Fibroblast of skin of left biceps (primary cell): ENCODE measurements around the gene TTLL12.

Experiments used
- DNase-seq, 2 experiments: peaks; one replicate each; pipeline ENCODE4 v3.0.0-alpha.2; 2013; ENCODE audit warnings: low read depth in 2 of 2

The TTLL12 gene

GRCh38 chr22:43127166-43127908 lies 59.6 kb downstream of the TTLL12 start:
- no peak for DNase-seq

- DNase-seq: peak; percentile 29 to 31
Measured at GRCh38 chr22:43126501-43127165, 60.3 kb downstream of the TTLL12 start.

- no peak for DNase-seq
Measured at GRCh38 chr22:43118953-43119458, 67.9 kb downstream of the TTLL12 start.

GRCh38 chr22:43118024-43118849 lies 68.7 kb downstream of the TTLL12 start:
- no peak for DNase-seq

- DNase-seq: no peak
Measured at GRCh38 chr22:43116932-43117331, 70.0 kb downstream of the TTLL12 start.
